ENCODE data around the gene MRPS10. TPM values are rescaled to one million over a fixed set of nuclear protein-coding genes. Genes with fewer than 3 reads are reported as not detected.

MRPS10 gene
- total RNA-seq (2014; rRNA removed; shearing (Covaris generic)) = 93.5 and 95.1 TPM in 2 replicates

GRCh38 chr6:42217519-42218367 is at the start of gene MRPS10:
Gene MRPS10, minus strand, starts transcription at chr6:42217861. Its CDS starts 12 bp downstream, at chr6:42217849.
- peak; percentile 90 for DNase-seq (ENCODE audit: low spot score)

GRCh38 chr6:42266538-42266937 is 48.9 kb upstream of the MRPS10 start:
- no peak for DNase-seq (ENCODE audit: low spot score)

- no peak for DNase-seq (ENCODE audit: low spot score)
These were observed 47.3 kb upstream of the MRPS10 start for GRCh38 chr6:42264852-42265390.

GRCh38 chr6:42264162-42264851 is 46.6 kb upstream of the MRPS10 start:
- DNase-seq (ENCODE audit: low spot score) = no peak

DNA sequence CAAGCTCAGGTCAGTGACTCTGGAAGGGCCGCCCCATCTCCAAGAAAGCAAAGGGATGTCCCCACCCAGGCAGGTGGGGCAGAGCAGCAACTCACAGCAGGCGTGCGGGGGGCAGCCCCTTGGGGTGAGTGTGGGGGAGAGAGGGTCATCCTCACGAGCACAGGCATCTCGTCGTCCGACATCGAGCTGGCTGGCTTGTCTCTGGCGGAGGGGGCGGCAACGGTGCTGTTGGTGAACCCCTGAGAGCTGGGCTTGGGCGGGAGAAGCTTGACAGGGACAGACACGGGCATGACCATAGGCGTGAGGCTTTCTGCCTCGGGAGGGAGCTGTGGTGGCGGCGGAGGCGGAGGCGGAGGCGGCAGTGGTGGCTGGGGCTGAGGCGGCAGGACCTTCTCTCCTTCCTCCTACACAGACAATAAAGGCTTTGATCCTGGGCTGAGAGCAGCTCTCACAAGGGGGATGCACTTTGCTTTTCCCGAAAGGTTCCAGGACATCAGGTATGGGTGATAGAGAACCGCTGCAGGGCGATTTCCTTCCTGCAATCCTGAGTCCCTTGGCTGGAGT is 45.6 kb upstream of the MRPS10 start:
- no peak for DNase-seq (ENCODE audit: low spot score)

GRCh38 chr6:42260972-42261371 is 43.3 kb upstream of the MRPS10 start:
- DNase-seq (ENCODE audit: low spot score) = no peak

DNA sequence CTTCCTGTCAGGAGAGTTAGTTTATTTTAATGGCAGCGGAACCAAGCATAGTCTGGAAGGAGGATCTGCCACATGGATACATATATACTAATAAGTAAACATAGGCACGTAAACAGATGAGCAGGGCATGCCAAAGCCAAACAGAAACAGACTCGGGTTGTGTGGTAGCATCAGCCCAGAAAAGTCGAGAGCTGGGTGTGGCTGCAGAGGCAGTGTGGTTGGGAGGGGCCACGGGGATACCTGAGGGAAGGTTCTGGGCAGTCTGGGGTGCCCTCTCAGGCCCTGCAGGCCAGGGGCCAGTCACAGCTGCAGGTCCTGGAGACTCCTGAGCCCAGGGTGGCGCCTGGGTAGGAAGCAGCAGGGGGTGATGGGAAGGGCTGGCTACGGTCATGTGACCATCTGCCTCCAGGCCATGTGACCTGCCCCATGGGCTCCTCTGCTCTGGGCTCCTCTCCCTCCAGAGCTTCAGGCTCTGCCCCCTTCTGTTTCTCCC is 42.8 kb upstream of the MRPS10 start:
- peak; percentile 14 for DNase-seq (ENCODE audit: low spot score)

DNA sequence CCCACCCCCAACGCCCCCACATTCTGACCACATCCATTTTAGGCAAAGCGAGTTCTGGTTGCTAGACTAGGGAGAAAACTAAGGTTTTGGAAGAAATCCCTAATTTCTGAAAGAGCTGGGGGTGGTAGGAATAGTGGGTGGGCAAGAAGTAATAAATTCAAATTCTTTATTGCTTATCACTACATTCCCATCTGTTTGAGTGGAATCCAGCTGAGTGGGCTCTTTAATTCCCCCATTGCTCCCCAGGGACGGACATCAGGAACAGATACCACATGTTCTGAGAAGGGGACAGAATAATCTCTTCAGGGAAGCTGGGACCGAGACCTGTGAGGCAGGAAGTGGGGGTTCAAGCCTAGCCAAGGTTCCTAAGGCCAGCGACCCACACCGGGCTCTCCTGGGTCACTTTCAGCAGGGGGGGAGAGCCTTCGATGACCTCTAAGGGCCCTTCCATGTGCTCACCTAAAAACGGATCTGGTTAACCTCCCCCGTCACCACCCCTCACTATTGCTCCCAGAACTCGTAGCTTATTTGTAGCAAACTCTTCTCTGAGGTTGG is 42.3 kb upstream of the MRPS10 start:
- DNase-seq (ENCODE audit: low spot score) = no peak

- no peak for DNase-seq (ENCODE audit: low spot score)
These were observed 41.6 kb upstream of the MRPS10 start for GRCh38 chr6:42259286-42259685.

- no peak for DNase-seq (ENCODE audit: low spot score)
These were observed 40.0 kb upstream of the MRPS10 start for GRCh38 chr6:42257614-42258013.

DNA sequence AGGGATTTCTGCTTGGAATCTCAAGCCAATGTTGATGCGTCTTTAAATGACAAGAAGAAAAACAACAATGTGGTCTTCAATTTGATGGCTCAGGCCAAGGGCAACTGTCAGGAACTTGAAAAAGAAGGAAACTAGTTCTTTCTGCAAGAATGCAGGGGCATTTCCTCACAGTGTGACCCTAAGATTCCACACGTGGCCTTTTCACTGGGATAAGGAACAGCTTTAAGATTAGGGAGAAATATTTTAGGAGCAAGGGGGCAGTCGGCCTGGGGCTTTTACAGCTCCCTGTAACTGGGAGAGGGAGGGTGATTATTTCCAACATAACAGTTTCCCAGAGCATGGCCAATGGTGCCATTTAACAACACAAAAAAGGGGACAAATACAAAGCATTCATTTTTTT is 39.4 kb upstream of the MRPS10 start:
- DNase-seq (ENCODE audit: low spot score) = no peak

DNA sequence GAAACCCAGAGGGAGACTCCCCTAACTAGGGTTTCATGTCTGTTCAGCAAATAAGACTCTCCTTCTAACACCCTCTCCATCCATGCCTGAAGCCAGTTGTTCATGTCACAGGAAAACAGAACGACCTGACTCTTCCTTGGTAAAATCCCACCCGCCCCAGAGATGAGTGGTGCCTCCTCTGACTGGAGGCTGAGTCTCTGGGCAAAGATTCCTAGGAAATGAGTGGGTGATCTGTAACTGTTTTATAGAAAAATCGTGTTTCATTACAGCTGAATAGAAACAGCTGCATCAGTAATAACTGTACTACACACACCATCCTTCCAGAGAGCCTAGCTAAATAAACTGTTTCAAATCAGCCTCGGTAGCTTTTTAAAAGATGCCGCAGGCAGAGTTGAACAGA is 37.4 kb upstream of the MRPS10 start:
- no peak for DNase-seq (ENCODE audit: low spot score)

- no peak for DNase-seq (ENCODE audit: low spot score)
These were observed 36.8 kb upstream of the MRPS10 start for GRCh38 chr6:42254505-42254904.

GRCh38 chr6:42251911-42252637 is 34.4 kb upstream of the MRPS10 start:
- no peak for DNase-seq (ENCODE audit: low spot score)

DNA sequence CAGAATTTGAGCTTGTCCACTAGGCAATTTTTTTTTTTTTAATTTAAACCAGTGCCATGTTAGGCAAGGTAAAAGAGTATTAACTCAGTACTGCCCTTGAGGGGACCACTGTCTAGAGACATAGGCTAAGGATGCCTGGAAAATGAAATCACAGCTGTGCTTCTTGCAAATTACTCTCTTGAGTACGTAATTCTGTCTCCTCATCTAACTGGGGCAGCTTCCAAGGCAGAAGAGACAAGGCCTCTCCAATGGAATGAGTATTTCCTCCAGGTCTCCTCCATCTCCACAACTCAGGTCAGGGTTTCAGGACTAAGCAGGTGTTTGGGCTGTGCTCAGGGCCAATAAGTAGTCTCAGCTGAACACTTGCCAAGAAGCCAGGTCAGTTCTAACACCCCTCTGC is 33.8 kb upstream of the MRPS10 start:
- DNase-seq (ENCODE audit: low spot score) = no peak

DNA sequence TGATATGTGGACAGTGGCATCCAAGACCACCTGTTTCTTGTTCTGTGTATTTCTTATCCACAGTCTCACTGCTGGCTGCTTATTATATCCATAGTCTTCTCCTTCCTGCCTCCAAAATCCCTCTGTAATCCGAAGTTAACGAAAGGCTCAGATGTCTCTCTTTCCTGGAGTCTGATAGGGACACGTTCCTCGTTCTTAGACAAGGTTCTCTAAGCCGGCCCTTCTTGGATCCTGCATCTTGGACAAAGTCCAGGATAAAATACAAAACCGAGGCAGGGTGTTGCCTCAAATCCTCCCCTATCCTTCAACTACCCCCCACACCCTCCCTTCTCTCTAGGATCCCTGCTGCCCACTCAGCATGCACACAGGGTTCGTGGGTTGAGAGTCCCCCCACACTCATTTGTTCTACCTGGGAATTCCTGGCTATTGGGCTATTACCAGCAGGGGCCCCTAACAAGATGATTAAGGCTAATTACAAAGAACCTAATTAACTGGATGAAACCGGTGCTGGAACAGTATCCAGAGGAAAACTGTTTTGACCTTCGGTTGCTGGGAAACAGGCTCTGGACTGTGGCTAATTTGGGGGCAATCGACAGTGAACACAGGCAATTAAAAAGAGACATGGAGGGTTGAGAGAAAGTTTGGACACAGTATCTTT is 32.7 kb upstream of the MRPS10 start:
- no peak for DNase-seq (ENCODE audit: low spot score)

GRCh38 chr6:42249279-42249678 is 31.6 kb upstream of the MRPS10 start:
- no peak for DNase-seq (ENCODE audit: low spot score)

DNA sequence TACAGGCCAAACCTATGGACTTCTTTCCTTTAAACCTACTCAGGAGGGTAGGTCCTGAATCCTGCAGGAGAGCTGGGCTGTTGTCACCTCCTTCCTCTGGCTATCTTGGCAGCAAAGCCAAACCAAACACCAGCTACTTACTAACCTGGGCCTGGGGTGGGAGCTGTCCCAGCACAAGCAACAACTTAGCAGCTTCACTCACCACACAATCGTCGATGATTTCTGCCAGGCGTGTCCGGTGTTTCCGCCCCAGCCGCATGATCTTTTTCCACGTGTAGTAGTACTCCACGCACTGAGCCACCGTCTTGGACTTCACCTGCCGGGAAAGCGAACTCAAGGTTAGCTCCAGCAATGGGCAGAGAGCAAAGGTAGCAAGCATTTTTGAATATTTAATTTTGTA is 25.4 kb upstream of the MRPS10 start:
- DNase-seq (ENCODE audit: low spot score) = no peak

DNA sequence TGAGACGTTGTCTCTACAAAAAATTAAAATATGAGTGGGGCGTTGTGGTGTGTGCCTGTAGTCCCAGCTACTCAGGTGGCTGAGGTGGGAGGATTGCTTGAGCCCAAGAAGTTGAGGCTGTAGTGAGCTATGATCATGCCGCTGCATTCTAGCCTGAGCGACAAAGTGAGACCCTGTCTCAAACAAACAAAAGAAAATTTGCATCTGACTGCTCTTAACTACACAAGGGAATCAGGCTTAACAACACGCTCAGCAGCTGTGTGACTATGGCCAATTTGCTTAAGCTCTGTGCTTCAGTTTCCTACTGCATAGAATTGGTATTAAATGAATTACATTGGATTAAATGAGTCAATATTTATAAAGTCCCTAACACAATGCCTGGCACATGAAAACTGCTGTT is 24.3 kb upstream of the MRPS10 start:
- no peak for DNase-seq (ENCODE audit: low spot score)

DNA sequence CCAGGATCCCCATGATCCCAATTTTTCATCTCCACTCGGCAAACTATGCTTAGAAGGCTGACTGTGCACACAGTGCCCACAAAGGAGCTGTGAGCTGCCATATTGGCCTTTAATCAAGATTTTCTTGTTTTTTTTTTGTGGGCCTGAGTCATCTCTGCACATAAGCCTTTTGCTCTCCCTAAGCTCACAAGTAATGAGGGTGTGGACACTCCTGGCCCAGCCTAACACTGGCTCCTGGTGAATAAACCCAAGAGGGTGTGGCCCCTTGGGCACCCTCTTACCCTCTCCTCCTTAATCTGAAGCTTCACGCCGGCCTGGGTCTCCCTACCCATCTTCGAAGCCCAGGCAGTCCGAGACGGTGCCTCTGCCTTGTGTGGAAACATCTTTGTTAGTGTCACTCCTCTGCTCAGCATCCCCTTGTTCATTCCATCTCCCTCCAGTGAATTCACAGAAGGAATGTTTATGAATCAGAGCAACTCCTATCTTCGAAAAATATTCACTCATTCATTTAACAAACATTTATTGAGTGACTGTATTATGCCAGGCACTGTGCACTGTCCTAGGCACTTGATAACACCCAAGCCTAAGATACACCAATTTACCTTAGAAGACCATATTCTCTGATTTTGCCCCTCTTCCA is 22.2 kb upstream of the MRPS10 start:
- peak; percentile 73 for DNase-seq (ENCODE audit: low spot score)

All from A172 (cell line).